ENCODE results near the gene GADD45GIP1. TPM values are rescaled to one million over a fixed set of nuclear protein-coding genes. Genes with fewer than 3 reads are reported as not detected.
A peak's percentile ranks its signal among the peaks of the same experiment; 100 is the strongest.

The GADD45GIP1 gene
- total RNA-seq, 1 experiment from 2014 or later, result 36.7 TPM

- Histone ChIP-seq H3K27ac (ENCODE audit: low read length) (peak overlapping the region; percentile 93), H3K4me1 (ENCODE audit: control insufficient read depth, insufficient read depth, low read length) (peaks cover 24% of the 10 kb centered on the region), H3K27me3 (ENCODE audit: control insufficient read depth, insufficient read depth, low read length) (no peaks in the 10 kb centered on the region), H3K36me3 (ENCODE audit: control insufficient read depth, insufficient read depth, low read length) (peaks cover 18% of the 10 kb centered on the region), H3K9me3 (ENCODE audit: control insufficient read depth, insufficient read depth, low read depth, low read length) (no peaks in the 10 kb centered on the region), H3K4me3 (ENCODE audit: low read depth in 2 of 2, low read length in 2 of 2) (peak overlapping the region; percentile 96 to 97)
- POLR2A ChIA-PET, result interaction anchor here (0.6 kb wide), 1 partner anchor 9 kb away, joined by 3 read pairs; no protein-coding TSS in a partner anchor
- TF ChIP-seq REST (IDR thresholded peaks at IDR 0.05; ENCODE audit: insufficient read depth in 1 of 2, low read depth in 2 of 2, low read length in 1 of 2) (no peak), SIN3A (IDR thresholded peaks at IDR 0.05; ENCODE audit: borderline replicate concordance, insufficient read depth, low read depth, low read length) (no peak), POLR2AphosphoS5 (IDR thresholded peaks at IDR 0.05; ENCODE audit: low read depth, low read length) (no peak), TCF7L2 (IDR thresholded peaks at IDR 0.05; ENCODE audit: low read depth, low read length) (no peak), CTCF (IDR thresholded peaks at IDR 0.05) (no peak)
- ATAC-seq, result no peak
- BruUV-seq (replicated peaks), result no TSS peak
- CTCF ChIA-PET, result interaction anchor here (0.6 kb wide), 1 partner anchor 164 kb away, joined by 3 read pairs; no protein-coding TSS in a partner anchor
- intact Hi-C loops (cut with micrococcal nuclease; ENCODE audit: unreplicated experiment) (no loop called here), in situ Hi-C loops (cut with HindIII; ENCODE audit: low pct_unique_long_range_greater_than_20kb, low sequenced_read_pairs) (no loop called here)
- no peak for DNase-seq (ENCODE audit: low read depth, low spot score)
These were observed 16.1 kb downstream of the GADD45GIP1 start for GRCh38 chr19:12940897-12941296.

GRCh38 chr19:12939975-12940423, 17.0 kb downstream of the GADD45GIP1 start:
- in situ Hi-C loops (cut with HindIII; ENCODE audit: low pct_unique_long_range_greater_than_20kb, low sequenced_read_pairs), result no loop called here
- TF ChIP-seq REST (IDR thresholded peaks at IDR 0.05; ENCODE audit: insufficient read depth in 1 of 2, low read depth in 2 of 2, low read length in 1 of 2) (no peak), CTCF (IDR thresholded peaks at IDR 0.05) (no peak), SIN3A (IDR thresholded peaks at IDR 0.05; ENCODE audit: borderline replicate concordance, insufficient read depth, low read depth, low read length) (no peak), POLR2AphosphoS5 (IDR thresholded peaks at IDR 0.05; ENCODE audit: low read depth, low read length) (no peak), TCF7L2 (IDR thresholded peaks at IDR 0.05; ENCODE audit: low read depth, low read length) (no peak)
- Histone ChIP-seq H3K4me3 (ENCODE audit: low read depth in 2 of 2, low read length in 2 of 2) (peak overlapping the region; percentile 96 to 97), H3K27me3 (ENCODE audit: control insufficient read depth, insufficient read depth, low read length) (no peaks in the 10 kb centered on the region), H3K27ac (ENCODE audit: low read length) (peak overlapping the region; percentile 93), H3K4me1 (ENCODE audit: control insufficient read depth, insufficient read depth, low read length) (peaks cover 24% of the 10 kb centered on the region), H3K9me3 (ENCODE audit: control insufficient read depth, insufficient read depth, low read depth, low read length) (no peaks in the 10 kb centered on the region), H3K36me3 (ENCODE audit: control insufficient read depth, insufficient read depth, low read length) (peaks cover 18% of the 10 kb centered on the region)
- ChIA-PET CTCF (no interaction called here), POLR2A (interaction anchor here (0.6 kb wide), 2 partner anchors 14 to 888 kb away, joined by 3 read pairs; no protein-coding TSS in a partner anchor)
- DNase-seq (ENCODE audit: low read depth, low spot score) (no peak), ATAC-seq (no peak)
- BruUV-seq (replicated peaks), result TSS peak; percentile 91
- intact Hi-C loops (cut with micrococcal nuclease; ENCODE audit: unreplicated experiment), result no loop called here

All from Panc1 (cell line).